HepG2 (cell line): ENCODE results near the gene FAM193A. TPM values are rescaled to one million over a fixed set of nuclear protein-coding genes. Genes with fewer than 3 reads are reported as not detected.

Experiments used
- ETV6 ChIP-seq: sonication (generic); formaldehyde crosslinking; conservative IDR thresholded peaks from 2 replicates; pipeline ENCODE4 v1.4.0; 2020; ENCODE audit warnings: missing genetic modification reagents
- PCBP1 ChIP-seq: fragments of 200-400 bp; formaldehyde crosslinking; IDR thresholded peaks from 2 replicates; pipeline ENCODE4 v1.6.1; 2017; ENCODE audit warnings: mild to moderate bottlenecking, low read depth, low read length, borderline replicate concordance
- TCF7L2 ChIP-seq: IDR thresholded peaks from 2 replicates; pipeline ENCODE4 v1.6.1; 2011; ENCODE audit warnings: mild to moderate bottlenecking, low read depth, low read length, moderate library complexity
- ZNF253 ChIP-seq: sonication (generic); formaldehyde crosslinking; IDR thresholded peaks from 2 replicates; pipeline ENCODE4 v1.8.0; 2022; ENCODE audit warnings: mild to moderate bottlenecking, missing genetic modification reagents, borderline replicate concordance
- polyA plus RNA-seq, 8 experiments: library from polyadenylated mRNA; depleted of rRNA in 3 of 8; stranded (reverse) in 7 of 8; unstranded in 1 of 8; fragments of >200 nt; fragmentation: Illumina TruSeq in 4 of 8; extraction: Trizol in 4 of 8; gene quantifications; 2 replicates each; pipeline versions ENCODE4 v1.2.1 to v1.2.3, GENCODE V29; 2011 to 2016; ENCODE audit warnings: low read depth in 4 of 8, missing spikeins in 1 of 8, mixed read lengths in 1 of 8; ENCODE audit not compliant: insufficient read depth in 1 of 8
- total RNA-seq, 5 experiments: library from RNA; depleted of rRNA; stranded (reverse); fragments of >200 nt; fragmentation: Illumina TruSeq; extraction: Trizol; gene quantifications; 2 replicates each; pipeline ENCODE4 v1.2.3, GENCODE V29; 2016; ENCODE audit warnings: low read depth in 1 of 5
- TF ChIP-seq, protein P1 (sequence below): sonication (generic); formaldehyde crosslinking; IDR thresholded peaks from 2 replicates; pipeline ENCODE4 v1.4.0; 2020; ENCODE audit warnings: missing genetic modification reagents, borderline replicate concordance
- TF ChIP-seq, protein P2 (sequence below): sonication (generic); formaldehyde crosslinking; IDR thresholded peaks from 2 replicates; pipeline ENCODE4 v1.4.0; 2020; ENCODE audit warnings: missing genetic modification reagents, borderline replicate concordance

FAM193A gene
- total and polyA plus RNA-seq, 2 of the 13 experiments (the other 11 are each of a cell fraction or from before 2014, with no cell fraction given), result 5.7 to 8.7 TPM

- TF ChIP-seq, protein P1, sequence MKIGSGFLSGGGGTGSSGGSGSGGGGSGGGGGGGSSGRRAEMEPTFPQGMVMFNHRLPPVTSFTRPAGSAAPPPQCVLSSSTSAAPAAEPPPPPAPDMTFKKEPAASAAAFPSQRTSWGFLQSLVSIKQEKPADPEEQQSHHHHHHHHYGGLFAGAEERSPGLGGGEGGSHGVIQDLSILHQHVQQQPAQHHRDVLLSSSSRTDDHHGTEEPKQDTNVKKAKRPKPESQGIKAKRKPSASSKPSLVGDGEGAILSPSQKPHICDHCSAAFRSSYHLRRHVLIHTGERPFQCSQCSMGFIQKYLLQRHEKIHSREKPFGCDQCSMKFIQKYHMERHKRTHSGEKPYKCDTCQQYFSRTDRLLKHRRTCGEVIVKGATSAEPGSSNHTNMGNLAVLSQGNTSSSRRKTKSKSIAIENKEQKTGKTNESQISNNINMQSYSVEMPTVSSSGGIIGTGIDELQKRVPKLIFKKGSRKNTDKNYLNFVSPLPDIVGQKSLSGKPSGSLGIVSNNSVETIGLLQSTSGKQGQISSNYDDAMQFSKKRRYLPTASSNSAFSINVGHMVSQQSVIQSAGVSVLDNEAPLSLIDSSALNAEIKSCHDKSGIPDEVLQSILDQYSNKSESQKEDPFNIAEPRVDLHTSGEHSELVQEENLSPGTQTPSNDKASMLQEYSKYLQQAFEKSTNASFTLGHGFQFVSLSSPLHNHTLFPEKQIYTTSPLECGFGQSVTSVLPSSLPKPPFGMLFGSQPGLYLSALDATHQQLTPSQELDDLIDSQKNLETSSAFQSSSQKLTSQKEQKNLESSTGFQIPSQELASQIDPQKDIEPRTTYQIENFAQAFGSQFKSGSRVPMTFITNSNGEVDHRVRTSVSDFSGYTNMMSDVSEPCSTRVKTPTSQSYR (CRISPR knock-in tag), result no peak
- TF ChIP-seq, protein P2, sequence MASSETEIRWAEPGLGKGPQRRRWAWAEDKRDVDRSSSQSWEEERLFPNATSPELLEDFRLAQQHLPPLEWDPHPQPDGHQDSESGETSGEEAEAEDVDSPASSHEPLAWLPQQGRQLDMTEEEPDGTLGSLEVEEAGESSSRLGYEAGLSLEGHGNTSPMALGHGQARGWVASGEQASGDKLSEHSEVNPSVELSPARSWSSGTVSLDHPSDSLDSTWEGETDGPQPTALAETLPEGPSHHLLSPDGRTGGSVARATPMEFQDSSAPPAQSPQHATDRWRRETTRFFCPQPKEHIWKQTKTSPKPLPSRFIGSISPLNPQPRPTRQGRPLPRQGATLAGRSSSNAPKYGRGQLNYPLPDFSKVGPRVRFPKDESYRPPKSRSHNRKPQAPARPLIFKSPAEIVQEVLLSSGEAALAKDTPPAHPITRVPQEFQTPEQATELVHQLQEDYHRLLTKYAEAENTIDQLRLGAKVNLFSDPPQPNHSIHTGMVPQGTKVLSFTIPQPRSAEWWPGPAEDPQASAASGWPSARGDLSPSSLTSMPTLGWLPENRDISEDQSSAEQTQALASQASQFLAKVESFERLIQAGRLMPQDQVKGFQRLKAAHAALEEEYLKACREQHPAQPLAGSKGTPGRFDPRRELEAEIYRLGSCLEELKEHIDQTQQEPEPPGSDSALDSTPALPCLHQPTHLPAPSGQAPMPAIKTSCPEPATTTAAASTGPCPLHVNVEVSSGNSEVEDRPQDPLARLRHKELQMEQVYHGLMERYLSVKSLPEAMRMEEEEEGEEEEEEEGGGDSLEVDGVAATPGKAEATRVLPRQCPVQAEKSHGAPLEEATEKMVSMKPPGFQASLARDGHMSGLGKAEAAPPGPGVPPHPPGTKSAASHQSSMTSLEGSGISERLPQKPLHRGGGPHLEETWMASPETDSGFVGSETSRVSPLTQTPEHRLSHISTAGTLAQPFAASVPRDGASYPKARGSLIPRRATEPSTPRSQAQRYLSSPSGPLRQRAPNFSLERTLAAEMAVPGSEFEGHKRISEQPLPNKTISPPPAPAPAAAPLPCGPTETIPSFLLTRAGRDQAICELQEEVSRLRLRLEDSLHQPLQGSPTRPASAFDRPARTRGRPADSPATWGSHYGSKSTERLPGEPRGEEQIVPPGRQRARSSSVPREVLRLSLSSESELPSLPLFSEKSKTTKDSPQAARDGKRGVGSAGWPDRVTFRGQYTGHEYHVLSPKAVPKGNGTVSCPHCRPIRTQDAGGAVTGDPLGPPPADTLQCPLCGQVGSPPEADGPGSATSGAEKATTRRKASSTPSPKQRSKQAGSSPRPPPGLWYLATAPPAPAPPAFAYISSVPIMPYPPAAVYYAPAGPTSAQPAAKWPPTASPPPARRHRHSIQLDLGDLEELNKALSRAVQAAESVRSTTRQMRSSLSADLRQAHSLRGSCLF (CRISPR knock-in tag), result no peak
- TF ChIP-seq ZNF253 (CRISPR knock-in tag) (no peak), ETV6 (CRISPR knock-in tag) (no peak), PCBP1 (no peak), TCF7L2 (no peak)
- TF ChIP-seq, all 625 proteins: peak for 0
Measured at GRCh38 chr4:2501034-2501594, 35.3 kb upstream of the FAM193A start (continued).
